Neural cell (in vitro differentiated cells): ENCODE data around the gene MCM9.

Source experiments
- TF ChIP-seq, protein P1 (sequence below): fragments of 450-650 bp; IDR thresholded peaks from 2 replicates; pipeline ENCODE4 v1.5.1; 2014; ENCODE audit warnings: antibody characterized with exemption, mild to moderate bottlenecking, moderate library complexity; ENCODE audit not compliant: poor library complexity, severe bottlenecking
- TF ChIP-seq, protein P2 (sequence below): IDR thresholded peaks from 2 replicates; pipeline ENCODE4 v1.6.1; 2012; ENCODE audit warnings: borderline replicate concordance

DNA sequence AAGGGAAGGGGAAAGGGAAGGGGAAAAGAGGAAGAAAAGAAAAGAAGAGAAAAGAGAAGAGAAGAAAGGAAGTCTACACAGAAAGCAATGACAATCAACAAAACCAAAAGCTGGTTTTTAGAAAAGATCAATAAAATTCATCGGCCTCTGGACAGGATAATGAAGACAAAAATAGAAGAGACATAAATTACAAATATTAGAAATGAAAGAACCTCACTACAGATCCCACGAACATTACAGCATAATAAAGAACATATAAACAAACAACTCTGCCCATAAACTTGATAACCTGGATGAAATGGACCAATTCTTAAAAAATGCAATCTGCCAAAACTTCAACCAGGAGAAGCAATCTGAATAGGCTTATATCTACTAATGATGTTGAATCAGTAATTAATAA is 61.7 kb downstream of the MCM9 start:
- TF ChIP-seq, protein P1, sequence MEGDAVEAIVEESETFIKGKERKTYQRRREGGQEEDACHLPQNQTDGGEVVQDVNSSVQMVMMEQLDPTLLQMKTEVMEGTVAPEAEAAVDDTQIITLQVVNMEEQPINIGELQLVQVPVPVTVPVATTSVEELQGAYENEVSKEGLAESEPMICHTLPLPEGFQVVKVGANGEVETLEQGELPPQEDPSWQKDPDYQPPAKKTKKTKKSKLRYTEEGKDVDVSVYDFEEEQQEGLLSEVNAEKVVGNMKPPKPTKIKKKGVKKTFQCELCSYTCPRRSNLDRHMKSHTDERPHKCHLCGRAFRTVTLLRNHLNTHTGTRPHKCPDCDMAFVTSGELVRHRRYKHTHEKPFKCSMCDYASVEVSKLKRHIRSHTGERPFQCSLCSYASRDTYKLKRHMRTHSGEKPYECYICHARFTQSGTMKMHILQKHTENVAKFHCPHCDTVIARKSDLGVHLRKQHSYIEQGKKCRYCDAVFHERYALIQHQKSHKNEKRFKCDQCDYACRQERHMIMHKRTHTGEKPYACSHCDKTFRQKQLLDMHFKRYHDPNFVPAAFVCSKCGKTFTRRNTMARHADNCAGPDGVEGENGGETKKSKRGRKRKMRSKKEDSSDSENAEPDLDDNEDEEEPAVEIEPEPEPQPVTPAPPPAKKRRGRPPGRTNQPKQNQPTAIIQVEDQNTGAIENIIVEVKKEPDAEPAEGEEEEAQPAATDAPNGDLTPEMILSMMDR: no peak
- TF ChIP-seq, protein P2, sequence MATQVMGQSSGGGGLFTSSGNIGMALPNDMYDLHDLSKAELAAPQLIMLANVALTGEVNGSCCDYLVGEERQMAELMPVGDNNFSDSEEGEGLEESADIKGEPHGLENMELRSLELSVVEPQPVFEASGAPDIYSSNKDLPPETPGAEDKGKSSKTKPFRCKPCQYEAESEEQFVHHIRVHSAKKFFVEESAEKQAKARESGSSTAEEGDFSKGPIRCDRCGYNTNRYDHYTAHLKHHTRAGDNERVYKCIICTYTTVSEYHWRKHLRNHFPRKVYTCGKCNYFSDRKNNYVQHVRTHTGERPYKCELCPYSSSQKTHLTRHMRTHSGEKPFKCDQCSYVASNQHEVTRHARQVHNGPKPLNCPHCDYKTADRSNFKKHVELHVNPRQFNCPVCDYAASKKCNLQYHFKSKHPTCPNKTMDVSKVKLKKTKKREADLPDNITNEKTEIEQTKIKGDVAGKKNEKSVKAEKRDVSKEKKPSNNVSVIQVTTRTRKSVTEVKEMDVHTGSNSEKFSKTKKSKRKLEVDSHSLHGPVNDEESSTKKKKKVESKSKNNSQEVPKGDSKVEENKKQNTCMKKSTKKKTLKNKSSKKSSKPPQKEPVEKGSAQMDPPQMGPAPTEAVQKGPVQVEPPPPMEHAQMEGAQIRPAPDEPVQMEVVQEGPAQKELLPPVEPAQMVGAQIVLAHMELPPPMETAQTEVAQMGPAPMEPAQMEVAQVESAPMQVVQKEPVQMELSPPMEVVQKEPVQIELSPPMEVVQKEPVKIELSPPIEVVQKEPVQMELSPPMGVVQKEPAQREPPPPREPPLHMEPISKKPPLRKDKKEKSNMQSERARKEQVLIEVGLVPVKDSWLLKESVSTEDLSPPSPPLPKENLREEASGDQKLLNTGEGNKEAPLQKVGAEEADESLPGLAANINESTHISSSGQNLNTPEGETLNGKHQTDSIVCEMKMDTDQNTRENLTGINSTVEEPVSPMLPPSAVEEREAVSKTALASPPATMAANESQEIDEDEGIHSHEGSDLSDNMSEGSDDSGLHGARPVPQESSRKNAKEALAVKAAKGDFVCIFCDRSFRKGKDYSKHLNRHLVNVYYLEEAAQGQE: no peak
